HEK293 (cell line): Measurements from ENCODE around the gene CREB5.
A peak's percentile ranks its signal among the peaks of the same experiment; 100 is the strongest.

Experiments
- CTCF ChIA-PET: fragments of 350-600 bp; formaldehyde crosslinking; extraction: SDS; loops from one replicate; lab custom pipeline; 2021; ENCODE audit warnings: antibody characterized with exemption; lab: Yijun Ruan, JAX
- POLR2A ChIA-PET: fragments of 300-600 bp; formaldehyde crosslinking; extraction: SDS; loops from one replicate; lab custom pipeline; 2020; ENCODE audit warnings: antibody characterized with exemption, inconsistent platforms; lab: Yijun Ruan, JAX
- H3K27ac ChIP-seq: fragments of 200-500 bp; sonication (Bioruptor generic); 2 replicates; pipeline ENCODE4 v1.5.1; 2014; ENCODE audit warnings: low read depth, low read length, control low read depth, inconsistent platforms; ENCODE audit errors: extremely low read depth
- H3K36me3 ChIP-seq, 2 experiments: fragments of 200-500 bp in 1 of 2; sonication (Bioruptor generic) in 1 of 2; 1 replicate in 1 of 2; 2 replicates in 1 of 2; pipeline ENCODE4 v1.5.1; 2014 to 2017; ENCODE audit warnings: inconsistent platforms in 2 of 2, low read length in 2 of 2; ENCODE audit not compliant: control insufficient read depth in 2 of 2, insufficient read depth in 1 of 2
- H3K4me1 ChIP-seq: fragments of 200-500 bp; sonication (Bioruptor generic); 2 replicates; pipeline ENCODE4 v1.5.1; 2014; ENCODE audit warnings: mild to moderate bottlenecking, low read length, inconsistent platforms; ENCODE audit not compliant: control insufficient read depth, insufficient read depth
- H3K4me3 ChIP-seq: 2 replicates; pipeline ENCODE4 v1.5.1; 2011; ENCODE audit warnings: low read depth, mild to moderate bottlenecking, control low read depth, low read length, moderate library complexity
- H3K9me3 ChIP-seq: fragments of 200-500 bp; sonication (Bioruptor generic); 2 replicates; pipeline ENCODE4 v1.5.1; 2014; ENCODE audit warnings: low read depth, low read length, inconsistent platforms; ENCODE audit not compliant: control insufficient read depth, insufficient read depth
- GFI1B ChIP-seq: fragments of 450-650 bp; formaldehyde crosslinking; IDR thresholded peaks from 2 replicates; pipeline ENCODE4 v1.5.1; 2016; ENCODE audit warnings: missing biosample characterization, missing genetic modification characterization
- PRDM6 ChIP-seq: fragments of 450-650 bp; formaldehyde crosslinking; IDR thresholded peaks from 2 replicates; pipeline ENCODE4 v1.5.1; 2017; ENCODE audit warnings: missing biosample characterization, missing genetic modification characterization
- SETDB1 ChIP-seq: IDR thresholded peaks from one replicate; pipeline ENCODE4 v1.6.1; 2017; ENCODE audit warnings: mild to moderate bottlenecking, low read length, moderate library complexity, mixed read lengths; ENCODE audit not compliant: insufficient read length
- TRIM28 ChIP-seq: IDR thresholded peaks from 2 replicates; pipeline ENCODE4 v1.6.1; 2011; ENCODE audit warnings: low read length, control low read depth, borderline replicate concordance
- ZFHX2 ChIP-seq: fragments of 450-650 bp; formaldehyde crosslinking; conservative IDR thresholded peaks from 2 replicates; pipeline ENCODE4 v1.5.1; 2016; ENCODE audit warnings: missing biosample characterization, missing genetic modification characterization
- ZNF2 ChIP-seq: fragments of 450-650 bp; formaldehyde crosslinking; IDR thresholded peaks from 2 replicates; pipeline ENCODE4 v1.5.1; 2016; ENCODE audit warnings: missing biosample characterization, missing genetic modification characterization
- ZNF350 ChIP-seq: fragments of 450-650 bp; formaldehyde crosslinking; IDR thresholded peaks from 2 replicates; pipeline ENCODE4 v1.5.0; 2017; ENCODE audit warnings: missing biosample characterization, mild to moderate bottlenecking, missing genetic modification characterization
- ZNF664 ChIP-seq: fragments of 450-650 bp; formaldehyde crosslinking; IDR thresholded peaks from 2 replicates; pipeline ENCODE4 v1.5.1; 2016; ENCODE audit warnings: missing biosample characterization, missing genetic modification characterization
- ZNF704 ChIP-seq: fragments of 450-650 bp; formaldehyde crosslinking; IDR thresholded peaks from 2 replicates; pipeline ENCODE4 v1.5.1; 2016; ENCODE audit warnings: missing biosample characterization, missing genetic modification characterization
- ZNF76 ChIP-seq: fragments of 450-650 bp; formaldehyde crosslinking; IDR thresholded peaks from 2 replicates; pipeline ENCODE4; 2016; ENCODE audit warnings: low read depth, missing biosample characterization, missing genetic modification characterization, borderline replicate concordance
- TF ChIP-seq, protein P1 (sequence below): fragments of 450-650 bp; formaldehyde crosslinking; IDR thresholded peaks from 2 replicates; pipeline ENCODE4 v1.5.1; 2016; ENCODE audit warnings: missing biosample characterization, missing genetic modification characterization, low read depth
- TF ChIP-seq, protein P2 (sequence below): fragments of 450-650 bp; formaldehyde crosslinking; IDR thresholded peaks from 2 replicates; pipeline ENCODE4 v1.5.1; 2016; ENCODE audit warnings: missing biosample characterization, missing genetic modification characterization

The CREB5 gene

DNA sequence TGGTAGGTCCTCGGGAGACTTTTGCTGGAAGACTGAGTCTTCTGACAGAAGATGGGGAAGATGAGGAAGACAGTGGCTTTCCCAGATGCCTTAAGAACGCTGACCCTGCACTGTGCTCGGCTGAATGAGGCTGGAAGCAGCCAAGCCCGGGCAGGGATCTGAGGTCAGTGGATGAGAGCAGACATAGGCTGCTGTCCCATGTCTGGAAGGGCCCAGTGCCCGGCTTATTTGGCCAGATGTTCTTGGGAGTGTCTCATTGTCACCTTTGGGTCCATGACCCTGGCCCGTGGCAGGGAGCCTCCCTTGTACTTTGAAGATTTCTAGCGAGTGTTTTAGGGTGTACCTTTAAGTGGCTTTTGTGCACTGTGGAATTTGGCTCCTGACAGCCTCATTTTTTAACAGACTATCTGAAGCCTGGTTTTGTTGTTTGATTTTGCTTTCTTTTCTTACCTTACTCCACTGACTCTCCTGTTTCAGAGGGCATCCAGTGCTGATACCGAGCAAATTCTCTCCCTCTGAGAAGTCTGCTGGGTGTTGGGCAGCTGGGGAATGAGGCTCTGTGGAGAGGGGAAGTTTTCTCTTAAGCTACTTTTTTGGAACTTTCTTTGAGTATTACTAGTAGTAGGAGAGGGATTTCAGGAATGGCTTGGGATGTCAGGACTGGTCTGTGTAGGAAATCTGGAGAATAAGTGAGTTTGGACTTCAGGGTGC is 61.4 kb downstream of the CREB5 start:
- CTCF ChIA-PET: no interaction called here
- peaks cover 24% of the 10 kb centered on the region for H3K4me1 ChIP-seq
- TF ChIP-seq ZNF76 (tag by site-specific recombination) (no peak), ZNF704 (tag by site-specific recombination) (no peak), ZNF2 (tag by site-specific recombination) (no peak), ZNF664 (tag by site-specific recombination) (no peak), GFI1B (no peak), ZNF350 (tag by site-specific recombination) (no peak)
- TF ChIP-seq, protein P1, sequence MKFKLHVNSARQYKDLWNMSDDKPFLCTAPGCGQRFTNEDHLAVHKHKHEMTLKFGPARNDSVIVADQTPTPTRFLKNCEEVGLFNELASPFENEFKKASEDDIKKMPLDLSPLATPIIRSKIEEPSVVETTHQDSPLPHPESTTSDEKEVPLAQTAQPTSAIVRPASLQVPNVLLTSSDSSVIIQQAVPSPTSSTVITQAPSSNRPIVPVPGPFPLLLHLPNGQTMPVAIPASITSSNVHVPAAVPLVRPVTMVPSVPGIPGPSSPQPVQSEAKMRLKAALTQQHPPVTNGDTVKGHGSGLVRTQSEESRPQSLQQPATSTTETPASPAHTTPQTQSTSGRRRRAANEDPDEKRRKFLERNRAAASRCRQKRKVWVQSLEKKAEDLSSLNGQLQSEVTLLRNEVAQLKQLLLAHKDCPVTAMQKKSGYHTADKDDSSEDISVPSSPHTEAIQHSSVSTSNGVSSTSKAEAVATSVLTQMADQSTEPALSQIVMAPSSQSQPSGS (tag by site-specific recombination): no peak
- TF ChIP-seq, protein P2, sequence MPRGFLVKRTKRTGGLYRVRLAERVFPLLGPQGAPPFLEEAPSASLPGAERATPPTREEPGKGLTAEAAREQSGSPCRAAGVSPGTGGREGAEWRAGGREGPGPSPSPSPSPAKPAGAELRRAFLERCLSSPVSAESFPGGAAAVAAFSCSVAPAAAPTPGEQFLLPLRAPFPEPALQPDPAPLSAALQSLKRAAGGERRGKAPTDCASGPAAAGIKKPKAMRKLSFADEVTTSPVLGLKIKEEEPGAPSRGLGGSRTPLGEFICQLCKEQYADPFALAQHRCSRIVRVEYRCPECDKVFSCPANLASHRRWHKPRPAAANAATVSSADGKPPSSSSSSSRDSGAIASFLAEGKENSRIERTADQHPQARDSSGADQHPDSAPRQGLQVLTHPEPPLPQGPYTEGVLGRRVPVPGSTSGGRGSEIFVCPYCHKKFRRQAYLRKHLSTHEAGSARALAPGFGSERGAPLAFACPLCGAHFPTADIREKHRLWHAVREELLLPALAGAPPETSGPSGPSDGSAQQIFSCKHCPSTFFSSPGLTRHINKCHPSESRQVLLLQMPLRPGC (tag by site-specific recombination): no peak
- TF ChIP-seq, all 188 proteins: peak for 0
- Histone ChIP-seq H3K4me3 (no peak overlapping the region), H3K27ac (no peak overlapping the region), H3K36me3 (no peaks in the 10 kb centered on the region), H3K9me3 (no peaks in the 10 kb centered on the region)
- POLR2A ChIA-PET: no interaction called here

GRCh38 chr7:28474282-28474638 is 61.9 kb downstream of the CREB5 start:
- Histone ChIP-seq H3K36me3 (no peaks in the 10 kb centered on the region), H3K27ac (no peak overlapping the region), H3K9me3 (no peaks in the 10 kb centered on the region), H3K4me3 (no peak overlapping the region), H3K4me1 (peaks cover 24% of the 10 kb centered on the region)
- ChIA-PET CTCF (no interaction called here), POLR2A (no interaction called here)
- peak; percentile 23; the same call in 1 of the 2 replicates for TF ChIP-seq ZFHX2 (tag by site-specific recombination)
- TF ChIP-seq TRIM28: no peak

- no peak overlapping the region for H3K27ac ChIP-seq
- H3K4me3 ChIP-seq: no peak overlapping the region
- no peaks in the 10 kb centered on the region for H3K9me3 ChIP-seq
- CTCF ChIA-PET: interaction anchor here (0.5 kb wide), 1 partner anchor 666 kb away, joined by 3 read pairs; no protein-coding TSS in a partner anchor
- no peaks in the 10 kb centered on the region for H3K36me3 ChIP-seq
- POLR2A ChIA-PET: no interaction called here
- peaks cover 24% of the 10 kb centered on the region for H3K4me1 ChIP-seq
- 0 out of 2 replicates have a peak, but pooled peaks have one; percentile 18 for TF ChIP-seq PRDM6 (tag by site-specific recombination)
- no peak for TF ChIP-seq SETDB1
Observed at GRCh38 chr7:28474640-28475039, 62.3 kb downstream of the CREB5 start.
